Hematopoietic multipotent progenitor cell treated with erythropoietin and hydrocortisone succinate and interleukin-3 and kit ligand, for 6 days (in vitro differentiated cells): ENCODE results near the gene TEX264.
A peak's percentile ranks its signal among the peaks of the same experiment; 100 is the strongest.
"Not testable (repeated sequence)": the region's sequence is repeated elsewhere in the genome, so short reads cannot be mapped to it uniquely, and the experiment has no call there.

Experiments
- DNase-seq: peaks from one replicate; pipeline ENCODE4 v3.0.0-alpha.2; 2015

Gene TEX264, protein sequence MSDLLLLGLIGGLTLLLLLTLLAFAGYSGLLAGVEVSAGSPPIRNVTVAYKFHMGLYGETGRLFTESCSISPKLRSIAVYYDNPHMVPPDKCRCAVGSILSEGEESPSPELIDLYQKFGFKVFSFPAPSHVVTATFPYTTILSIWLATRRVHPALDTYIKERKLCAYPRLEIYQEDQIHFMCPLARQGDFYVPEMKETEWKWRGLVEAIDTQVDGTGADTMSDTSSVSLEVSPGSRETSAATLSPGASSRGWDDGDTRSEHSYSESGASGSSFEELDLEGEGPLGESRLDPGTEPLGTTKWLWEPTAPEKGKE

DNA sequence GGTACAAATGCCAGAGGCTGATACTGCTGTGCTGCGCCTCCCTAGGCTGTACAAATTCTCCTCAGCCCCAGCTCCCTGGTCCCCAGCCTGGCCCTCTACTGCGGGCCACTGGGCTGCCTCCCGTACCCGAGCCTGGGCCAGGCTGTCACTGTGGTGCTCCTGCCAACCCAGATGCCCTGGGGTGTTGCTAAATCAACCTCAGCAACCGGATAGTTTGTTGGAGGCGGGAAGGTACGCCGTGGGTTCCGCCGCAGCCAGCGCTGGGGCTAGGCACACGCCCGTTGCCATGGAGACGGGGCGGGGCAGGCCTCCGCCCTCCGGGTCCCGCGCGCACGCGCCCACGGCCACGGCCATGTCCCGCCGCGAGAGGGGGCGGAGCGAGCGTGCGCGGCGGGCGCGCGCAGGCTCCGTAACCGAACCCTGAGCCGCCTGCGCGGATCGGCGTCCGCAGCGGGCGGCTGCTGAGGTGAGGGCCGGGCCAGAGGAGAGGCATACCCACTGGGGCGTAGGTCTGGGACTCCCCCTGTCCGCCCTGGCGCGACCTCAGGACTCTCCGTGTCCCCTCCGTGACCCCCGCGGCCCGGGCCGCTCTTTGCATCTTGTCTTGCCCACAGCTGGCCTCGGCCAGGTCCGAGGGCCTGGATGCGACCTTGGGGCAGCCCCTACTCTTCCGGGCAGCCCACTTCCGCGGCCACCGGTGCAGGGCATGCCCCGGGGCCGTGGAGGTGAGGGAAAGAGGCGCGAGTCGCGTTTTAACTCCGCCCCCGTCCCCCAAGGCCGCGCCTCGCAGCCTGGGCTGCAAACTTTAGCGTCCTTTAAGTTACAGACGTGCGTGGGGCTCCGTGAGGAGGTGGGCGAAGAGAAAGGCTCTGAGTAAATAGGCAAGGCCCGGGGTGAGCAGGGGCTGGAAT lies at the start of gene TEX264:
Gene TEX264, plus strand, starts transcription at position 430 of the 911 bp plus-strand sequence. CDS start 3,053 bp downstream, outside the sequence.
- peak; percentile 97 for DNase-seq

GRCh38 chr3:51622413-51622812 lies 48.6 kb upstream of the TEX264 start:
- no peak for DNase-seq

GRCh38 chr3:51622868-51623267 lies 48.2 kb upstream of the TEX264 start:
- peak; percentile 32 for DNase-seq

DNA sequence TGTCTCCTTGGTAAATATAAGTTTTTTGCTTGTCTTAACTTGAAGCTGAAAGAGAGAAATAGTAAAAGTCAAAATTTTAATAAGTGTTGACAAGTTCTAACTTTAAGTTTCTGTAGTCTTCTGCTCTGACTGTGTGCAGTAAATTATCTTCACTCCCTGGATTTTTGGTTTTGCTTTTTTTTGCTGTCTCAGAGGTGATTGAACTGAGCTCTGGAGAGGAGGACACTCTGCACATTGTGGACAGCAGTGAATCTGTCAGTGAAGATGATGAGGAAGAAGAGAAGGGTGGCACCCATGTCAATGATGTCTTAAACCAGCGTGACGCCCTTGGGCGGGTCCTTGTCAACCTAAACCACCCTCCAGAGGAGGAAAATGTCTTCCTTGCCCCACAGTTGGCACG lies 40.5 kb upstream of the TEX264 start:
- no peak for DNase-seq

GRCh38 chr3:51637144-51637940 lies 33.7 kb upstream of the TEX264 start:
- no peak for DNase-seq

- peak; percentile 92 for DNase-seq
These were observed 33.0 kb upstream of the TEX264 start for GRCh38 chr3:51637941-51638471.

- peak; percentile 66 for DNase-seq
These were observed 28.6 kb upstream of the TEX264 start for GRCh38 chr3:51642462-51642861.

GRCh38 chr3:51646091-51646490 lies 25.0 kb upstream of the TEX264 start:
- DNase-seq: no peak

DNA sequence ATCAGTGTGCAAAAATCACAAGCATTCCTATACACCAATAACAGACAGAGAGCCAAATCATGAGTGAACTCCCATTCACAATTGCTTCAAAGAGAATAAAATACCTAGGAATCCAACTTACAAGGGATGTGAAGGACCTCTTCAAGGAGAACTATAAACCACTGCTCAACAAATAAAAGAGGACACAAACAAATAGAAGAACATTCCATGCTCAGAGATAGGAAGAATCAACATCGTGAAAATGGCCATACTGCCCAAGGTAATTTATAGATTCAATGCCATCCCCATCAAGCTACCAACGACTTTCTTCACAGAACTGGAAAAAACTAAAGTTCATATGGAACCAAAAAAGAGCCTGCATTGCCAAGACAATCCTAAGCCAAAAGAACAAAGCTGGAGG lies 18.9 kb upstream of the TEX264 start:
- DNase-seq: not testable (repeated sequence)

DNA sequence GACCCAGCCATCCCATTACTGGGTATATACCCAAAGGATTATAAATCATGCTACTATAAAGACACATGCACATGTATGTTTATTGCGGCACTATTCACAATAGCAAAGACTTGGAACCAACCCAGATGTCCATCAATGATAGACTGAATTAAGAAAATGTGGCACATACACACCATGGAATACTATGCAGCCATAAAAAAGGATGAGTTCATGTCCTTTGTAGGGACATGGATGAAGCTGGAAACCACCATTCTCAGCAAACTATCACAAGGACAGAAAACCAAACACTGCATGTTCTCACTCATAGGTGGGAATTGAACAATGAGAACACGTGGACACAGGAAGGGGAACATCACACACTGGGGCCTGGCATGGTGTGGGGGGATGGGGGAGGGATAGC lies 17.6 kb upstream of the TEX264 start:
- DNase-seq: not testable (repeated sequence)

DNA sequence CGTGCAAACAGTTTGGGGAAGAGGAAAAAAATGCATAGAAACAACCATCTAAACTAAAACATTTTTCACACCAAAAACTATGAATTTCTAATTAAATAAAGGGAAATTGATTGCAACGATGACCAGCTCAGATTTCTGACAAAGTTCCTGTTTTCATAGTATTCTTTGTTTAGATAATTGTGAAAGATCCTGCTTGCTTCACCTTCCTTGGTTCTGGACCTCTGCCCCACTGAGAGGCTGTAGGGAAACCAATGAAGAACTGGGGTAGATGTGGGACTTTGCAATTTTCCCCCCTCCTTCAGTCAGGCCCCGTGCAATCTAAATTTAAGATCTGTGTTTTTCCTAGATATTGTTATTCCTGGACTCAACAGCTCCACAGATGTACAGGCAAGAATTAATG lies 13.8 kb upstream of the TEX264 start:
- peak; percentile 22 for DNase-seq

- no peak for DNase-seq
These were observed 11.1 kb upstream of the TEX264 start for GRCh38 chr3:51659942-51660341.

GRCh38 chr3:51662456-51662855 lies 8.6 kb upstream of the TEX264 start:
- DNase-seq: no peak

- no peak for DNase-seq
These were observed 2.3 kb upstream of the TEX264 start for GRCh38 chr3:51668756-51669155.

GRCh38 chr3:51669241-51670052 lies 1.6 kb upstream of the TEX264 start:
- DNase-seq: peak; percentile 93

- no peak for DNase-seq
These were observed 814 bp upstream of the TEX264 start for GRCh38 chr3:51670053-51670822.

- DNase-seq: peak; percentile 92
These were observed 853 bp downstream of the TEX264 start for GRCh38 chr3:51671734-51672475.

- DNase-seq: no peak
These were observed 2.2 kb downstream of the TEX264 start for GRCh38 chr3:51673181-51673801.

DNA sequence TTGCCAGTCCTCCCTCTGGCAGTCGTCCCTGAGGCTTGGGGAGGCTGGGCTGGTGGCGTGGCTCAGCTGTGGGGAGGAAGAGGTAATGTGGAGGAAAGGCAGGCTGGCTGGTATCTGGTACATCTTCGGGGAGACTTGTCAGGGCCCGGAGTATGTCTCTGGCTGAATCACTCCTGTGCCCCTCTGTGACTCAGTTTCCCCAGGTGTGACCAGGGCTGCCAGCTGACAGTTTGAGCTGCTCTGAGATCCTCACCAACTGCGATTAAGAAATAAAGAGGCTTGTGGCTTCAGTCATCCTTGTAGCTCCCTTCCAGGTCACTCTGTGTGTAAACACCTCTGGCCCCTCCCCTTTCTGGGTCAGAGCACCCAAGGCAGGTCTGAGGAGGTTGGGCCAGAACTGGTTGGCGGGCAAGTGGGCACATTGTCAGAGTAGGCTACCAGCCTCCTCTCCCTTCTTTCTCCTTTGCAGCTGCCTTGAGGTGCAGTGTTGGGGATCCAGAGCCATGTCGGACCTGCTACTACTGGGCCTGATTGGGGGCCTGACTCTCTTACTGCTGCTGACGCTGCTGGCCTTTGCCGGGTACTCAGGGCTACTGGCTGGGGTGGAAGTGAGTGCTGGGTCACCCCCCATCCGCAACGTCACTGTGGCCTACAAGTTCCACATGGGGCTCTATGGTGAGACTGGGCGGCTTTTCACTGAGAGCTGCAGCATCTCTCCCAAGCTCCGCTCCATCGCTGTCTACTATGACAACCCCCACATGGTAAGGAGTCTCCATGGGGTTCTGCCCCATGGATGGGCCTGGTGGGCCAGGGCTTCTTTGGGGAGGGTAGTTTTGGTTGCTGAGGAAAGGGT lies 3.0 kb downstream of the TEX264 start:
- DNase-seq: no peak
